Left ventricle myocardium inferior (tissue), 1 donor: ENCODE data around the gene TMEM18. TPM values are rescaled to one million over a fixed set of nuclear protein-coding genes. Genes with fewer than 3 reads are reported as not detected.

Experiments
- DNase-seq: peaks from one replicate; pipeline ENCODE4 v3.0.0-alpha.2; 2020
- H3K27ac ChIP-seq: fragments of 200-600 bp; replicated peaks from 2 replicates; pipeline ENCODE4 v1.8.0; 2021
- H3K27me3 ChIP-seq: fragments of 200-600 bp; 2 replicates; pipeline ENCODE4 v1.8.0; 2021; ENCODE audit warnings: low read depth
- H3K36me3 ChIP-seq: fragments of 200-600 bp; 2 replicates; pipeline ENCODE4 v1.8.0; 2021
- H3K4me1 ChIP-seq: fragments of 200-600 bp; 2 replicates; pipeline ENCODE4 v1.8.0; 2021
- H3K4me3 ChIP-seq: fragments of 200-600 bp; 2 replicates; pipeline ENCODE4 v1.8.0; 2021; ENCODE audit warnings: mild to moderate bottlenecking, moderate library complexity
- H3K9me3 ChIP-seq: fragments of 200-600 bp; replicated peaks from 2 replicates; pipeline ENCODE4 v1.8.0; 2021
- intact Hi-C: fragments of 100-400 bp; cut with micrococcal nuclease; formaldehyde crosslinking; loops from one replicate; pipeline ENCODE4 v1.11.0; 2022
- total RNA-seq: library from RNA; stranded (reverse); fragmentation: NEBNext Ultra II Directional; extraction: Animal tissue kit (Norgen Biotek cat#: 25700); gene quantifications from one replicate; pipeline ENCODE4 v1.2.1, GENCODE V29; 2021
- TF ChIP-seq, protein P1 (sequence below): fragments of 200-600 bp; IDR thresholded peaks from 2 replicates; pipeline ENCODE4 v1.8.0; 2021; ENCODE audit warnings: antibody characterized with exemption, mild to moderate bottlenecking, borderline replicate concordance
- donor health status: DM: no; HTN: yes; CAD: no; lungs with severe emphysema.

The TMEM18 gene
- total RNA-seq, 1 donor from 2014 or later, result 10.4 TPM

DNA sequence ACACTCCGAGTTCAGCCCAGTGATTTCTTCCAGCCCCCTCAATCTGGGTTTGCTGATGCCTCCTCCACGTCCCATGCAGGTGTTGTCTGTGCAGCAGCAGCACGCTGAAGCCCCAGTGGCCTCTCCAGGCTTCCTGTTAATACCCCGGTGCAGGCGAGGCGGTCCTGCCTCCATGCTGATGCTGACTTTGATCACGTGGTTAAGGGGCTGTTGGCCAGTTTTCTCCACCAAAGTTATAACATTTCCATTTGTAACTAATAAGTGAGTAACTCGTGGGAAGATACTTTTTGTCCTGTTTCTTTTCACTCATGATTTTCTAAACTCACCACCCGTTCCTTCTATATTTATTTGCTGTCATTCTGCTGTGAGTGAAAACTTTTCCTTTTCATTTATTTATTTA lies 42.5 kb upstream of the TMEM18 start:
- no peak overlapping the region for H3K4me3 ChIP-seq
- H3K4me1 ChIP-seq, result no peaks in the 10 kb centered on the region
- peaks cover 83% of the 10 kb centered on the region for H3K27me3 ChIP-seq
- peaks cover 3% of the 10 kb centered on the region for H3K9me3 ChIP-seq
- H3K36me3 ChIP-seq, result no peaks in the 10 kb centered on the region
- TF ChIP-seq, protein P1, sequence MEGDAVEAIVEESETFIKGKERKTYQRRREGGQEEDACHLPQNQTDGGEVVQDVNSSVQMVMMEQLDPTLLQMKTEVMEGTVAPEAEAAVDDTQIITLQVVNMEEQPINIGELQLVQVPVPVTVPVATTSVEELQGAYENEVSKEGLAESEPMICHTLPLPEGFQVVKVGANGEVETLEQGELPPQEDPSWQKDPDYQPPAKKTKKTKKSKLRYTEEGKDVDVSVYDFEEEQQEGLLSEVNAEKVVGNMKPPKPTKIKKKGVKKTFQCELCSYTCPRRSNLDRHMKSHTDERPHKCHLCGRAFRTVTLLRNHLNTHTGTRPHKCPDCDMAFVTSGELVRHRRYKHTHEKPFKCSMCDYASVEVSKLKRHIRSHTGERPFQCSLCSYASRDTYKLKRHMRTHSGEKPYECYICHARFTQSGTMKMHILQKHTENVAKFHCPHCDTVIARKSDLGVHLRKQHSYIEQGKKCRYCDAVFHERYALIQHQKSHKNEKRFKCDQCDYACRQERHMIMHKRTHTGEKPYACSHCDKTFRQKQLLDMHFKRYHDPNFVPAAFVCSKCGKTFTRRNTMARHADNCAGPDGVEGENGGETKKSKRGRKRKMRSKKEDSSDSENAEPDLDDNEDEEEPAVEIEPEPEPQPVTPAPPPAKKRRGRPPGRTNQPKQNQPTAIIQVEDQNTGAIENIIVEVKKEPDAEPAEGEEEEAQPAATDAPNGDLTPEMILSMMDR, result no peak
- no peak overlapping the region for H3K27ac ChIP-seq
- no peak for DNase-seq
- intact Hi-C loops, result no loop called here

DNA sequence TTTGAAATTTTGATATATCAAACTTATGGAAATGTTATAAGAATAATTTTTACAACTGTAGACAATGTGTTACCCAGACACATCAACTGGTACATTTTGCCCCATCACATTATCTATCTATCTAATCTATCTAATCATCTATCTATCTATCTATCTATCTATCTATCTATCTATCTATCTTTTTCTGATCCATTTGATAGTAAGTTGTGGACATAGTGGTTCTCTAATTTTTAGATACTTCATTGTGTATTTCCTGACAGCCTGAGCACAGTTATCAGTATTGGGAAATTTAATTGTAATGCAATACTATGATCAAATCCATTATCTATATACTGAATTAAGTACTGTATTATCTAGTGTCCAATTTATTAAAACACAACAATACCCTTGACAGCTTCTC lies 42.0 kb upstream of the TMEM18 start:
- Histone ChIP-seq H3K4me1 (no peaks in the 10 kb centered on the region), H3K27me3 (peaks cover 83% of the 10 kb centered on the region), H3K36me3 (no peaks in the 10 kb centered on the region), H3K9me3 (peaks cover 3% of the 10 kb centered on the region), H3K4me3 (no peak overlapping the region), H3K27ac (no peak overlapping the region)
- TF ChIP-seq, protein P1, result no peak
- intact Hi-C loops, result no loop called here
- no peak for DNase-seq

DNA sequence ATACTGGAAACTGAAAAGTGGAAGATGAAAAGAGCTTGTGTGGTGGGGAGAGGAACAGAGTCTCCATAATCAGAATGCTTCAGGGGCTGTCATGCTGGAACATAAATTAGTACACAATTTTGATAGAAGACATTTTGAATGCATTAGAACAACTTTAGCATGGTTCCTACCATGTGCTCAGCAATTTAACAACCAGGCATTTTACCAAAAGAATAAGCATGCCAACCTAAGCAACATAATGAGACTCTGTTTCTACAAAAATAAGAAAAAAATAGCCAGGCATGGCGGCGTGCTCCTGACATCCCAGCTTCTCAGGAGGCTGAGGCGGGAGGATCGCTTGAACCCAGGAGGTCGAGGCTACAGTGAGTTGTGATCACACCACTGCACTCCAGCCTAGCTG lies 40.5 kb upstream of the TMEM18 start:
- intact Hi-C loops, result no loop called here
- no peaks in the 10 kb centered on the region for H3K36me3 ChIP-seq
- H3K4me1 ChIP-seq, result no peaks in the 10 kb centered on the region
- DNase-seq, result no peak
- H3K9me3 ChIP-seq, result peaks cover 3% of the 10 kb centered on the region
- TF ChIP-seq, protein P1, result no peak
- no peak overlapping the region for H3K4me3 ChIP-seq
- peaks cover 84% of the 10 kb centered on the region for H3K27me3 ChIP-seq
- no peak overlapping the region for H3K27ac ChIP-seq

DNA sequence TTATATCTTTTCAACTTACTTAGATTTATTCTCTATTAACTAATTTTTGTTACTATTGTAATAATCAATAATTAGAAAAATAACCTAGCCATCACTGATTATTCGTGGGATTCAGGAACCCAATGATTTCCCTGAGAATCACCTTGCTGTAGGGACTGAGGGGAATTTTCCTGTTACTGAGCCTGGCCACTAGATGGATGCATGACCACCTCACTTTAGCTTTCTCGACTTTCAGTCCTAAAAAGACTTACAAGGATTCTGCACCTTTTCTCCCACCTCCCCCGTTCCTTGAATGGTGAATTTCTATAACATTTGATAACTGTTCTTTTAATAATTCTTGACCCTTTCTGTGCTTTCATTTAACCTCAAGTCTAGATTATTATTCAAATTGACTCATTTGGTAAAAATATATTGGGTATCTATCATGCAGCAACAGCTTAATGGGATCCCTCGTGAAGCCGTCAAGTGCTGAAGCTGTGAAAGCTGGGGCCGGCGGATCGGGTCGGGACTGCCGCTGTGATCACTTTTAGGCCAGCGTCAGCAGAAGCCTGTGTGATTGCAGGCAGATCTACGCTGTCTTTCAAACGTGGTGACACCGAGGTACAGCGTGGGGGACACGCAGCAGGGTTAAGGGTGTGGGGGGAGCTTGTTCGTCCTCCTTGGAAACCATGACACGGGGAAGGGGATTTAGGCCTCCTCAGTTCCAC lies 38.8 kb upstream of the TMEM18 start:
- no peaks in the 10 kb centered on the region for H3K4me1 ChIP-seq
- no peaks in the 10 kb centered on the region for H3K36me3 ChIP-seq
- no peak overlapping the region for H3K27ac ChIP-seq
- DNase-seq, result no peak
- H3K4me3 ChIP-seq, result no peak overlapping the region
- peaks cover 3% of the 10 kb centered on the region for H3K9me3 ChIP-seq
- H3K27me3 ChIP-seq, result peaks cover 85% of the 10 kb centered on the region
- intact Hi-C loops, result no loop called here
- TF ChIP-seq, protein P1, result peak; percentile 35

DNA sequence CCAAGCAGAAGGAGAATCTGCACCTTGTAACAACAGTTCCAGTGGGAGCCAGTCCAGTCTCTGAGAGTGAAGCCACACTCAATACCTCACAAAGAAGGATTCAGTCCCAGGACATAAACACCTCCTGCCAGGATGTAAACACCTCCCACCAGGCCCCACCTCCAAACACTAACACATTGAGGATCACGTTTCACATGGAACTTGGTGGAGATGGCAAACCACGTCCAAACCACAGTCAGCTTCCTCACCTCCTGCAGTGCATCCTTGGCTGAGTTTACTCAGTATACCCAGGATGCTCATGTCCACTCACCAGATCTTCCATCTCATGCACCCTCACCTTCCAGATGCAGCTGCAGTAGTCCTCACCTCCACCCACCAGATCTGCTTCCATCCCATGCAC lies 37.8 kb upstream of the TMEM18 start:
- H3K4me1 ChIP-seq, result no peaks in the 10 kb centered on the region
- H3K36me3 ChIP-seq, result no peaks in the 10 kb centered on the region
- no peak overlapping the region for H3K27ac ChIP-seq
- H3K9me3 ChIP-seq, result peaks cover 3% of the 10 kb centered on the region
- intact Hi-C loops, result no loop called here
- TF ChIP-seq, protein P1, result no peak
- H3K4me3 ChIP-seq, result no peak overlapping the region
- DNase-seq, result no peak
- peaks cover 89% of the 10 kb centered on the region for H3K27me3 ChIP-seq
